Measurements from ENCODE around the gene CEP89. TPM values are rescaled to one million over a fixed set of nuclear protein-coding genes. Genes with fewer than 3 reads are reported as not detected.
"Not testable (repeated sequence)": the region's sequence is repeated elsewhere in the genome, so short reads cannot be mapped to it uniquely, and the experiment has no call there.

CEP89 gene
- total RNA-seq, 1 donor from 2014 or later, result 9.2 TPM

GRCh38 chr19:32976223-32976805 is 4.6 kb upstream of the CEP89 start:
- intact Hi-C loops (cut with micrococcal nuclease), result no loop called here
- ATAC-seq (no peak), DNase-seq (peak; percentile 80)

- ATAC-seq, result no peak
- intact Hi-C loops (cut with micrococcal nuclease), result no loop called here
- no peak for DNase-seq
These were observed 654 bp downstream of the CEP89 start for GRCh38 chr19:32971012-32971595.

- ATAC-seq (no peak), DNase-seq (no peak)
- intact Hi-C loops (cut with micrococcal nuclease), result no loop called here
These were observed 2.2 kb downstream of the CEP89 start for GRCh38 chr19:32969549-32969948.

- intact Hi-C loops (cut with micrococcal nuclease), result no loop called here
- no peak for DNase-seq
- ATAC-seq, result no peak
These were observed 5.0 kb downstream of the CEP89 start for GRCh38 chr19:32966750-32967149.

- intact Hi-C loops (cut with micrococcal nuclease), result no loop called here
- DNase-seq (no peak), ATAC-seq (no peak)
These were observed 26.5 kb downstream of the CEP89 start for GRCh38 chr19:32945260-32945659.

- intact Hi-C loops (cut with micrococcal nuclease); DNase-seq; ATAC-seq: not testable (repeated sequence)
These were observed 30.5 kb downstream of the CEP89 start for GRCh38 chr19:32941273-32941672.

- ATAC-seq (no peak), DNase-seq (no peak)
- intact Hi-C loops (cut with micrococcal nuclease), result no loop called here
These were observed 35.7 kb downstream of the CEP89 start for GRCh38 chr19:32936065-32936464.

GRCh38 chr19:32935629-32936028 is 36.1 kb downstream of the CEP89 start:
- ATAC-seq, result no peak
- no peak for DNase-seq
- intact Hi-C loops (cut with micrococcal nuclease), result no loop called here

- ATAC-seq (no peak), DNase-seq (no peak)
- intact Hi-C loops (cut with micrococcal nuclease), result no loop called here
These were observed 38.2 kb downstream of the CEP89 start for GRCh38 chr19:32933571-32933970.

GRCh38 chr19:32930567-32930966 is 41.2 kb downstream of the CEP89 start:
- no peak for ATAC-seq
- intact Hi-C loops (cut with micrococcal nuclease), result no loop called here
- DNase-seq, result no peak

GRCh38 chr19:32928806-32929205 is 43.0 kb downstream of the CEP89 start:
- intact Hi-C loops (cut with micrococcal nuclease), result no loop called here
- no peak for ATAC-seq
- DNase-seq, result no peak

- ATAC-seq, result no peak
- intact Hi-C loops (cut with micrococcal nuclease), result no loop called here
- DNase-seq, result no peak
These were observed 47.6 kb downstream of the CEP89 start for GRCh38 chr19:32924200-32924599.

- intact Hi-C loops (cut with micrococcal nuclease), result no loop called here
- ATAC-seq (no peak), DNase-seq (no peak)
These were observed 50.1 kb downstream of the CEP89 start for GRCh38 chr19:32921624-32922023.

GRCh38 chr19:32919365-32919764 is 52.4 kb downstream of the CEP89 start:
- intact Hi-C loops (cut with micrococcal nuclease), result no loop called here
- DNase-seq (no peak), ATAC-seq (no peak)

- no peak for ATAC-seq
- DNase-seq, result no peak
- intact Hi-C loops (cut with micrococcal nuclease), result no loop called here
These were observed 54.2 kb downstream of the CEP89 start for GRCh38 chr19:32917616-32917996.

GRCh38 chr19:32916969-32917615 is 54.7 kb downstream of the CEP89 start:
- intact Hi-C loops (cut with micrococcal nuclease), result no loop called here
- DNase-seq, result no peak
- ATAC-seq, result no peak

- intact Hi-C loops (cut with micrococcal nuclease), result no loop called here
- no peak for DNase-seq
- no peak for ATAC-seq
These were observed 56.7 kb downstream of the CEP89 start for GRCh38 chr19:32914879-32915660.

- ATAC-seq, result no peak
- intact Hi-C loops (cut with micrococcal nuclease), result no loop called here
These were observed 60.3 kb downstream of the CEP89 start for GRCh38 chr19:32911467-32911866.

GRCh38 chr19:32910874-32911273 is 60.9 kb downstream of the CEP89 start:
- intact Hi-C loops (cut with micrococcal nuclease), result no loop called here
- ATAC-seq, result no peak

More at GRCh38 chr19:32911467-32911866, 60.3 kb downstream of the CEP89 start:
- no peak for DNase-seq

GRCh38 chr19:32910094-32910493 is 61.7 kb downstream of the CEP89 start:
- DNase-seq (no peak), ATAC-seq (no peak)
- intact Hi-C loops (cut with micrococcal nuclease), result no loop called here

More at GRCh38 chr19:32910874-32911273, 60.9 kb downstream of the CEP89 start:
- DNase-seq, result no peak

Measured in left ventricle myocardium superior (tissue), 1 donor.